Brain microvascular endothelial cell (primary cell): Measurements from ENCODE around the gene GAB3.
"Not testable (repeated sequence)": the region's sequence is repeated elsewhere in the genome, so short reads cannot be mapped to it uniquely, and the experiment has no call there.

Source experiments
- DNase-seq: peaks from one replicate; pipeline ENCODE4 v3.0.0-alpha.2; 2020
- H3K27ac ChIP-seq: fragments of 250-450 bp; sonication (Bioruptor Pico); 2 replicates; pipeline ENCODE4 v1.5.1; 2020; ENCODE audit warnings: mild to moderate bottlenecking, moderate library complexity
- H3K27me3 ChIP-seq: fragments of 250-450 bp; sonication (Bioruptor Pico); replicated peaks from 2 replicates; pipeline ENCODE4 v1.5.1; 2020; ENCODE audit warnings: mild to moderate bottlenecking
- H3K36me3 ChIP-seq: fragments of 250-450 bp; sonication (Bioruptor Pico); replicated peaks from 2 replicates; pipeline ENCODE4 v1.5.1; 2020; ENCODE audit warnings: mild to moderate bottlenecking
- H3K4me3 ChIP-seq: 2 replicates; pipeline ENCODE4 v1.5.1; 2011; ENCODE audit warnings: low read depth, mild to moderate bottlenecking, control low read depth, low read length, moderate library complexity
- CTCF ChIP-seq: IDR thresholded peaks from 2 replicates; pipeline ENCODE4 v1.5.1; 2011; ENCODE audit warnings: low read depth, mild to moderate bottlenecking, moderate library complexity, low read length, control low read depth, inconsistent platforms; ENCODE audit errors: missing control alignments
- in situ Hi-C: cut with HindIII; loops from 2 replicates; pipeline ENCODE4 v1.10.0; 2017; ENCODE audit warnings: low sequenced_read_pairs, low pct_ligation_motif_present

The GAB3 gene

GRCh38 chrX:154655786-154656185 is 95.1 kb downstream of the GAB3 start:
- DNase-seq = no peak
- in situ Hi-C loops = no loop called here

GRCh38 chrX:154655346-154655745 is 95.5 kb downstream of the GAB3 start:
- Histone ChIP-seq H3K27me3 (no peaks in the 10 kb centered on the region), H3K27ac (no peak overlapping the region), H3K36me3 (no peaks in the 10 kb centered on the region), H3K4me3 (no peak overlapping the region)
- no peak for DNase-seq
- TF ChIP-seq CTCF = no peak
- in situ Hi-C loops = no loop called here

More at GRCh38 chrX:154655786-154656185, 95.1 kb downstream of the GAB3 start:
- TF ChIP-seq CTCF = no peak
- H3K36me3 ChIP-seq = no peaks in the 10 kb centered on the region
- H3K27ac ChIP-seq = no peak overlapping the region
- H3K4me3 ChIP-seq = no peak overlapping the region
- H3K27me3 ChIP-seq = no peaks in the 10 kb centered on the region

- Histone ChIP-seq H3K36me3 (no peaks in the 10 kb centered on the region), H3K27me3 (no peaks in the 10 kb centered on the region), H3K27ac (no peak overlapping the region), H3K4me3 (no peak overlapping the region)
- in situ Hi-C loops = no loop called here
- no peak for TF ChIP-seq CTCF
- no peak for DNase-seq
Measured at GRCh38 chrX:154654925-154655324, 96.0 kb downstream of the GAB3 start.

GRCh38 chrX:154654372-154654771 is 96.5 kb downstream of the GAB3 start:
- in situ Hi-C loops = no loop called here

GRCh38 chrX:154653413-154653812 is 97.5 kb downstream of the GAB3 start, which contains the start of gene CTAG2:
TSS of gene CTAG2 (minus strand) at chrX:154653579. CDS start at chrX:154653515, 64 bp downstream.
- H3K4me3 ChIP-seq, in situ Hi-C loops, H3K36me3 ChIP-seq, H3K27ac ChIP-seq, DNase-seq, H3K27me3 ChIP-seq: not testable (repeated sequence)

More at GRCh38 chrX:154654372-154654771, 96.5 kb downstream of the GAB3 start:
- Histone ChIP-seq H3K27ac (no peak overlapping the region), H3K36me3 (no peaks in the 10 kb centered on the region), H3K4me3 (no peak overlapping the region), H3K27me3 (no peaks in the 10 kb centered on the region)
- TF ChIP-seq CTCF = no peak
- no peak for DNase-seq

- no peaks in the 10 kb centered on the region for H3K27me3 ChIP-seq
- H3K36me3 ChIP-seq = no peaks in the 10 kb centered on the region
- TF ChIP-seq CTCF = no peak
- DNase-seq = no peak
- in situ Hi-C loops = no loop called here
- no peak overlapping the region for H3K27ac ChIP-seq
- no peak overlapping the region for H3K4me3 ChIP-seq
Measured at GRCh38 chrX:154653048-154653401, 97.9 kb downstream of the GAB3 start.
